ENCODE results near the gene MPP2.
"Not testable (repeated sequence)": the region's sequence is repeated elsewhere in the genome, so short reads cannot be mapped to it uniquely, and the experiment has no call there.

The MPP2 gene

DNA sequence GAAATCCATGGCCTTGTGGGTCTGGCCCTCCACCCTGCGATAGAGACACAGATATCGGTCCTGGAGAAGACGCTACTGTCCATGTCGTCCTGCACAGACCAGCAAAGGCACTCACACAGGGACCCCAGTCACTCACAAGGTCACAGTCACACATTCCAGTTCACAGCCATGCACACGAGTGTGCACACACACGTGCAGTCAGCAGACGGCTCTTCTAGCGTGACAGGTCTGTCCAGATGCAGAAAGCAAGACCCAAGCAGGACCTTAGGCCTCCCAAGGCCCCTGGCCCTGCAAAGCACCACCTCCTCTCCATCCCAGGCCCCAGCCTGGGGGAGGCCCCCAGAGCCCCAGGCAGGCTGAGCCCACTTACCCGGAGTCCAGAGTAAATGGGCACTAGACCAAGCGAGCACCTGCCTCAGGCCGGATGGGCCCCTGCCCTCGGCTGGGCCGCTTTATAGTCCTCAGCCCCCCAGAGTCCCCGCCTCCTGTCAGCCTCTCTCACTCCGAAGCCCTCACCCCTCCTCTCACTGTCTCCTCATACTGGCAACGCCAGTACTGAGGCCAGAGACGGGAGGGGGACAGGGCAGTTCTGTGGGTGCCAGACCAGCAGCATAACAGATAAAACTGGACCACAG is 34.8 kb upstream of the MPP2 start, which contains the start of gene PPY:
PPY (minus strand) TSS at position 426 of the 635 bp plus-strand sequence. CDS start 822 bp downstream, outside the sequence.
- Histone ChIP-seq H3K4me3 (ENCODE audit: low read length) (no peak within 1 kb of the TSS), H3K27me3 (ENCODE audit: insufficient read depth, low read length) (peaks cover 30% of the 10 kb centered on the region), H3K9me3 (ENCODE audit: insufficient read depth, low read depth, low read length) (no peaks in the 10 kb centered on the region), H3K4me1 (ENCODE audit: insufficient read depth, low read length) (no peaks in the 10 kb centered on the region), H3K27ac (ENCODE audit: low read depth, low read length) (no peak within 1 kb of the TSS), H3K36me3 (ENCODE audit: insufficient read depth, low read length) (no peaks in the 10 kb centered on the region), H3K9ac (ENCODE audit: low read depth, low read length) (no peak within 1 kb of the TSS)
- 87% methylated on average over 17 of the region's 17 CpGs for WGBS

DNA sequence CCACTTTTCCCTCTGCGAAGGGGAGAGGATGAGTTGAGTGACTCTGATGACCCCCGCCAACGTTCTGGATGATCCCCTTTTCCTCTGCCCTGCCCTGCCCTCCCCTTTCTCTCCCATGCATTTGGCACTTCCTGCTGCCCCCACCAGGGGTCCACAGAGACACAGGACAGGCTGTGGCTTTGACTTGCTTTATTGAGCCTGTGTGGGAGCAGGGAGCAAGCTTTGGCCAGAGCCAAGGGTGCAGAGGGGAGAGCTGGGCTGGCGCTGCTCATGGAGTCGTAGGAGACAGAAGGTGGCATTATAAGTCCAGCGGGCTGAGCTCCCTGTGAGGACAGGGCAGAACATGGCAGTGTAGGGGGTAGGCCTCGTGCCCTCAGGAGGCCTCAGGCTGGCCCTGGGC is 33.3 kb upstream of the MPP2 start:
- H3K36me3 ChIP-seq (ENCODE audit: insufficient read depth, low read length), result no peaks in the 10 kb centered on the region
- H3K9ac ChIP-seq (ENCODE audit: low read depth, low read length), result no peak overlapping the region
- H3K4me1 ChIP-seq (ENCODE audit: insufficient read depth, low read length), result no peaks in the 10 kb centered on the region
- WGBS, result 61% methylated on average over 7 of the region's 7 CpGs
- H3K27ac ChIP-seq (ENCODE audit: low read depth, low read length), result no peak overlapping the region
- peaks cover 34% of the 10 kb centered on the region for H3K27me3 ChIP-seq (ENCODE audit: insufficient read depth, low read length)
- H3K4me3 ChIP-seq (ENCODE audit: low read length), result no peak overlapping the region
- no peaks in the 10 kb centered on the region for H3K9me3 ChIP-seq (ENCODE audit: insufficient read depth, low read depth, low read length)

DNA sequence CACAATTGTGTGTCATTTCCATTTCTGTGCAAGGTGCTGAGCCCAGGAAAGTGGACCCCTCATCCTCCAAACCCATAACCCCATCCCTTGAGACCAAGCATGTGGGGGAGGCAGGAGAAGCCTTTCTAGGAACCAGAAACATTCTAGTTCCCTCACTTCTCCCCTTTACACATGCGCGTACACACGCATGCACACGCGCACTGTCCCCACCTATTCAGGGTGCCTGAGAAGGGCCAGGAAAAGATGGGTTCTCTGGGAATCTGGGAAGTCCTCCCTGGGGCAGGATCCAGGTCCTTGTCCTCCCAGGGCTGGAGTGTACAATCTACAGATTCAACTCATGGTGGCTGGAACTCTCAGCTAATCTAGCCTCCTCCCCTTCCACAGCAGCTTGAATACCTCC is 32.5 kb upstream of the MPP2 start:
- Histone ChIP-seq H3K9me3 (ENCODE audit: insufficient read depth, low read depth, low read length) (no peaks in the 10 kb centered on the region), H3K4me1 (ENCODE audit: insufficient read depth, low read length) (no peaks in the 10 kb centered on the region), H3K9ac (ENCODE audit: low read depth, low read length) (no peak overlapping the region), H3K4me3 (ENCODE audit: low read length) (no peak overlapping the region), H3K27me3 (ENCODE audit: insufficient read depth, low read length) (peaks cover 34% of the 10 kb centered on the region), H3K36me3 (ENCODE audit: insufficient read depth, low read length) (no peaks in the 10 kb centered on the region), H3K27ac (ENCODE audit: low read depth, low read length) (no peak overlapping the region)
- WGBS, result 88% methylated on average over 5 of the region's 5 CpGs

DNA sequence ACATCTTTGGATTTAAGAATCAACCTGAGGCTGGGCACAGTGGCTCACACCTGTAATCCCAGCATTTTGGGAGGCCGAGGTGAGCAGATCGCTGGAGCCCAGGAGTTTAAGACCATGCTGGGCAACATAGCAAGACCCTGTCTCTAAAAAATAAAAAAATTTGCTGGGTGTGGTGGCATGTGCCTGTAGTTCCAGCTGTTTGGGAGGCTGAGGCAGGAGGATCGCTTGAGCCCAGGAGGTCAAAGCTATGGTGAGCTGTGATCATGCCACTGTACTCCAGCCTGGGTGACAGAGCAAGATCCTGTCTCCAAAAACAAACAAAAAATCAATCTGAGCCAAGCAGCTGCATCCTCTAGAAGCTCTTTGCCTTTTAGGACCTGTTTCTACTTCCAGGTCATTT is 32.1 kb upstream of the MPP2 start:
- WGBS, result 95% methylated on average over 3 of the region's 3 CpGs
- peaks cover 34% of the 10 kb centered on the region for H3K27me3 ChIP-seq (ENCODE audit: insufficient read depth, low read length)
- H3K4me1 ChIP-seq (ENCODE audit: insufficient read depth, low read length); H3K9ac ChIP-seq (ENCODE audit: low read depth, low read length); H3K36me3 ChIP-seq (ENCODE audit: insufficient read depth, low read length); H3K27ac ChIP-seq (ENCODE audit: low read depth, low read length); H3K4me3 ChIP-seq (ENCODE audit: low read length); H3K9me3 ChIP-seq (ENCODE audit: insufficient read depth, low read depth, low read length): not testable (repeated sequence)

DNA sequence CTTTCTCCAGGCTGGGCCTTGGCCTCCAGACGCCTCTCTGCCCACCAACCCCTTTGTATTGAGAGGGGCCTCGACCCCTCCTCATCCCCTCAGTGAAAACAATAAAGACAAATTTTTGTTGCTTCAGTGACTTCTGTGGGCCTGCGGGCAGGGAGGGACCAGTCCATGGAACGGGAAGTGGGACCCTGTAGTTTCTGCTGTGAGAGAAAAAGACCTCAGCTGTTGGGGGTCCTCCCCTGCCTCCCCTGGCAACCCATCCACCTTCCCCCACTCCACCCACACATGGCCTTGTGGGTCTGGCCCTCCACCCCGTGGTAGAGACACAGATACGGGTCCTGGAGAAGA is 31.5 kb upstream of the MPP2 start:
- Histone ChIP-seq H3K9me3 (ENCODE audit: insufficient read depth, low read depth, low read length) (no peaks in the 10 kb centered on the region), H3K27me3 (ENCODE audit: insufficient read depth, low read length) (peaks cover 34% of the 10 kb centered on the region), H3K27ac (ENCODE audit: low read depth, low read length) (no peak overlapping the region), H3K4me1 (ENCODE audit: insufficient read depth, low read length) (no peaks in the 10 kb centered on the region), H3K36me3 (ENCODE audit: insufficient read depth, low read length) (no peaks in the 10 kb centered on the region), H3K4me3 (ENCODE audit: low read length) (no peak overlapping the region), H3K9ac (ENCODE audit: low read depth, low read length) (no peak overlapping the region)
- WGBS, result 86% methylated on average over 6 of the region's 6 CpGs

DNA sequence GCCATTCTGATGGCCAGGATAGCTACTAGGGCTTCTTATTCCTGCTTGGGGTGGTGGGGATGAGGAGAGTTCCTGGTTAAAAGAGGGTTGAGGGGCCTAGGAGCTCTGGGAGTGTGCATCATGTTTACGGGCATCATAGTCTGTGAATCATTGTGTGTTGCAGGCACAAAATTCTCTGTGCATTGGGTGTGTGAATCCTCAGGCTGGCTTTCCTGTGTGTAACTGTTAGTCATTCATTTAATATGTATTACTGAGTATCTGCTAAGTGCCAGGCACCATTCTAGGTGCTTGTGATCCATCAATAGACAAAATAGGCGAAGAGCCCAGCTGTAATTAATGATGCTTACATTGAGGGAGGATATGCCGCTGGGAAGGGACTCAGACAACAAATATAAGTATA is 29.1 kb upstream of the MPP2 start:
- H3K4me1 ChIP-seq (ENCODE audit: insufficient read depth, low read length), result no peaks in the 10 kb centered on the region
- H3K4me3 ChIP-seq (ENCODE audit: low read length), result no peak overlapping the region
- H3K9ac ChIP-seq (ENCODE audit: low read depth, low read length), result no peak overlapping the region
- H3K9me3 ChIP-seq (ENCODE audit: insufficient read depth, low read depth, low read length), result no peaks in the 10 kb centered on the region
- no peak overlapping the region for H3K27ac ChIP-seq (ENCODE audit: low read depth, low read length)
- peaks cover 34% of the 10 kb centered on the region for H3K27me3 ChIP-seq (ENCODE audit: insufficient read depth, low read length)
- no peaks in the 10 kb centered on the region for H3K36me3 ChIP-seq (ENCODE audit: insufficient read depth, low read length)
- WGBS, result 98% methylated on average over 2 of the region's 3 CpGs

DNA sequence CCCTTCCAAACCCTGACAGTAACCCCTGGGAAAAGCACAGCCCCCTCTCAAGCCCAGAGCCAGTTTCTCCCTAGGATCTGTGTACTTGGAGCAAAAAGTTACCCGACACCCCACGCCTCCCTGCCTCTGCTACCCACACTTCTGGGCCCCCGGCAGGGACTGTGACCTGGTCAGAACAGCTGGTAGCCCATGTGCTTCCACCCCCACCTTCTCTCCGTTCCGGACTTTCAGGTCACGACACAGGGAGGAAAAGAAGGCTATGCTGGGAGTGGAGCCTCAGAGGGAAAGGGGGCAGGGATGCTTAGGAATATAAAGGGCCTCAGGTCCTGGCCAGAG is 28.6 kb upstream of the MPP2 start:
- Histone ChIP-seq H3K4me1 (ENCODE audit: insufficient read depth, low read length) (no peaks in the 10 kb centered on the region), H3K27ac (ENCODE audit: low read depth, low read length) (no peak overlapping the region), H3K9ac (ENCODE audit: low read depth, low read length) (no peak overlapping the region), H3K9me3 (ENCODE audit: insufficient read depth, low read depth, low read length) (no peaks in the 10 kb centered on the region), H3K36me3 (ENCODE audit: insufficient read depth, low read length) (no peaks in the 10 kb centered on the region), H3K27me3 (ENCODE audit: insufficient read depth, low read length) (peaks cover 34% of the 10 kb centered on the region), H3K4me3 (ENCODE audit: low read length) (no peak overlapping the region)
- 82% methylated on average over 5 of the region's 6 CpGs for WGBS

DNA sequence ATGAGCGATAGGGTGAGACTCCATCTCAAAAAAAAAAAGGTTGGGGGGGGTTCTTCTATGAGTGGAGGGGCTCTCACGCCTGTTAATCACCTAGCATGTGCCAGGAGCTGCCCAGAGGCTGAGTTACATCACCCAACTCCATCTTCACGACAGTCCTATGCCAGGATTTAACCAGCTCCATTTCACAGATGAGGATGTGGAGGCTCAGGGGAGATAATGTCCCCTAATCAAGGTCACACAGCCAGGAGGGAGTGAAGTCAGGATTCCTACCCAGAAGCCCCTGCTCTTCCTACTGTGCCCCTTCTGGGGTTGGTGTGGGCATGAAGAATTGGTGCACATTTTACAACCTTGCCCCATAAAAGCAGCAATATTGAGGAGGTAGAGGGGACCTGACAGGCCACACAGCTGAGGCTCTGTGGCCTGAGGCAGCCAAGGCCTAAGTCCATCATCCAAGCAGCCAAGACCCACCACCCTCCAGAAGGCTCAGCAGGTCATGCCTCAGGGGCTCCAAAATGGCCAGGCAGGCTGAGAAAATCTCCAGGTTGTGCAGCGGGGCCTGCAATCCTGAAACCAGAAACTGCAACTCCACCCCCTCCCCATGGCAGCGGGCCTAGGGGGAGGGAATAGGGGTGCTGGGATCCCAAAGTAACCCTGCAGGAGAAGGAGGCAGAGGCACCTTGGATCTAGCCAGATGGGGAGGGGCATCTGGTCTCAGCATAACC is 28.0 kb upstream of the MPP2 start:
- peaks cover 34% of the 10 kb centered on the region for H3K27me3 ChIP-seq (ENCODE audit: insufficient read depth, low read length)

DNA sequence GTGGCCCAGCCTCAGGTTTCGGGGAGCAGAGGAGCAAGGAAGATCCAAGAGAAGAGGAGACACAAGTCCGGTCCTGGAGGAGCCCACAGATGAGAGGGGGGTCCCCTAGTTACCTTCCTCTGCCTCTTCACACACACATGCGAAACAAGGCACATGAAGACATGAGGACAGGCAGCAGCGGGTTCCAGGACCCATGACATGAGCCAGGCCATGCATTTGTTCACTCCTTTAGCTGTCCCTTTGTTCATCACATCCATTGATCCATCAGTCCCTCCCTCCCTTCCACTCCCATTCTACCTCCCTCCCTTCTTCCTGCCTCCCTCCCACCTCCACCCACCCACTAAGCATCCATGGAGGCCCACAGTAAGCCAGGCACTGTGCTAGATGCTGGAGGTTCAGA is 25.6 kb upstream of the MPP2 start:
- Histone ChIP-seq H3K9ac (ENCODE audit: low read depth, low read length) (no peak overlapping the region), H3K9me3 (ENCODE audit: insufficient read depth, low read depth, low read length) (no peaks in the 10 kb centered on the region), H3K4me1 (ENCODE audit: insufficient read depth, low read length) (no peaks in the 10 kb centered on the region), H3K27ac (ENCODE audit: low read depth, low read length) (no peak overlapping the region), H3K27me3 (ENCODE audit: insufficient read depth, low read length) (peaks cover 23% of the 10 kb centered on the region), H3K36me3 (ENCODE audit: insufficient read depth, low read length) (no peaks in the 10 kb centered on the region), H3K4me3 (ENCODE audit: low read length) (no peak overlapping the region)
- 95% methylated on average over 4 of the region's 4 CpGs for WGBS

More for the DNA sequence above, 28.0 kb upstream of the MPP2 start:
- Histone ChIP-seq H3K27ac (ENCODE audit: low read depth, low read length) (no peak overlapping the region), H3K9ac (ENCODE audit: low read depth, low read length) (no peak overlapping the region), H3K4me1 (ENCODE audit: insufficient read depth, low read length) (no peaks in the 10 kb centered on the region), H3K36me3 (ENCODE audit: insufficient read depth, low read length) (no peaks in the 10 kb centered on the region), H3K9me3 (ENCODE audit: insufficient read depth, low read depth, low read length) (no peaks in the 10 kb centered on the region), H3K4me3 (ENCODE audit: low read length) (no peak overlapping the region)
- WGBS, result 89% methylated on average over 4 of the region's 5 CpGs

DNA sequence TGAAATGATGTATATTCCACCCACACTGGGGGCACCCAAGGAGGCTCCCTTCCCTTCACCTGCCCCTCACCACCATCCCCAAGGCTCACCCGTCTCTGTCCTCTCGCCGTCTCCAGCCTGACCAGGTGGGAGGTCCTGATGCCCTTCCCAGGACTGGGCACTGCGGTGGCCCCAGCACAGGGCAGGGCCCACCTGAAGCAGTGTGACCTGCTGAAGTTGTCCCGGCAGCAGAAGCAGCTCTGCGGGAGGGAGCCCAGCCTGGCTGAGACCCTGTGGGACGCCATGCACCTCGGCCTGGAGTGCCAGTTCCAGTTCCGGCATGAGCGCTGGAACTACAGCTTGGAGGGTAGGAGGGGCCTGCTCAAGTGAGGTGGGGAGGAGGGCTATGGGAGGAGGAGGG is 25.0 kb upstream of the MPP2 start:
- H3K27ac ChIP-seq (ENCODE audit: low read depth, low read length), result no peak overlapping the region
- no peaks in the 10 kb centered on the region for H3K36me3 ChIP-seq (ENCODE audit: insufficient read depth, low read length)
- H3K9ac ChIP-seq (ENCODE audit: low read depth, low read length), result no peak overlapping the region
- H3K9me3 ChIP-seq (ENCODE audit: insufficient read depth, low read depth, low read length), result no peaks in the 10 kb centered on the region
- 0 out of 2 replicates have a peak, but pooled peaks cover 3% of the 10 kb centered on the region for H3K4me1 ChIP-seq (ENCODE audit: insufficient read depth, low read length)
- 91% methylated on average over 10 of the region's 10 CpGs for WGBS
- H3K4me3 ChIP-seq (ENCODE audit: low read length), result no peak overlapping the region
- peaks cover 23% of the 10 kb centered on the region for H3K27me3 ChIP-seq (ENCODE audit: insufficient read depth, low read length)

DNA sequence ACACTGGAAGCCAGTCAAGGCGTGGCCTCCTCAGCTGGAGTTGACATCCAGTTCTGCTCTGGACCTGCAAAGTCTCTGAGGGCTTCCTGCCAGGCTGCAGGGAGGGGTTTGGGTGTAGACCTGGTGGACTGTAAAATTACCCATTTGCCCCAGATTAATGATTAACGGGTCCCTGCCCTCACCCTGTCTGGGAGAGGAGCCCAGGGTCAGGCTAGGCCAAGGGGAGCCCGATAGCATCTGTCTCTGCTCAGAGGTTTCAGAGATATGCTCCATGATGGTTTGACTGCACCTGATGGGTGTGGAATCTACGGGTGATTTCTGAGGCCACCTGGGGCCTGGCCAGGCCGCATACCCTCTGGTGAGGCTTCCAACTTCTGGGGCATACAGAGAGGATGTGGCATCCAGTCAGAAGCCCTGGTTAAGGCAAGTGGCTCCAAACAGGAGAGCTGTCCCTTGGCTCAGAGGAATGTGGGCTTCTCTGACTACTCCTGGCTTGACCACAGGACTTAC is 23.8 kb upstream of the MPP2 start:
- H3K9ac ChIP-seq (ENCODE audit: low read depth, low read length), result no peak overlapping the region
- H3K27me3 ChIP-seq (ENCODE audit: insufficient read depth, low read length), result peaks cover 29% of the 10 kb centered on the region
- H3K4me3 ChIP-seq (ENCODE audit: low read length), result no peak overlapping the region
- H3K4me1 ChIP-seq (ENCODE audit: insufficient read depth, low read length), result 0 out of 2 replicates have a peak, but pooled peaks cover 3% of the 10 kb centered on the region
- no peaks in the 10 kb centered on the region for H3K9me3 ChIP-seq (ENCODE audit: insufficient read depth, low read depth, low read length)
- H3K36me3 ChIP-seq (ENCODE audit: insufficient read depth, low read length), result no peaks in the 10 kb centered on the region
- WGBS, result 90% methylated on average over 5 of the region's 5 CpGs
- no peak overlapping the region for H3K27ac ChIP-seq (ENCODE audit: low read depth, low read length)

Data from HUES64 (cell line).